HG02642 (cell line): ENCODE data around the gene GALNTL6.

Source experiments
- ATAC-seq: cut with Tn5 transposase; IDR thresholded peaks from one replicate; pipeline ENCODE4 v1.9.1; 2021; ENCODE audit warnings: mild to moderate bottlenecking; ENCODE audit not compliant: unreplicated experiment, poor library complexity

Gene GALNTL6

DNA sequence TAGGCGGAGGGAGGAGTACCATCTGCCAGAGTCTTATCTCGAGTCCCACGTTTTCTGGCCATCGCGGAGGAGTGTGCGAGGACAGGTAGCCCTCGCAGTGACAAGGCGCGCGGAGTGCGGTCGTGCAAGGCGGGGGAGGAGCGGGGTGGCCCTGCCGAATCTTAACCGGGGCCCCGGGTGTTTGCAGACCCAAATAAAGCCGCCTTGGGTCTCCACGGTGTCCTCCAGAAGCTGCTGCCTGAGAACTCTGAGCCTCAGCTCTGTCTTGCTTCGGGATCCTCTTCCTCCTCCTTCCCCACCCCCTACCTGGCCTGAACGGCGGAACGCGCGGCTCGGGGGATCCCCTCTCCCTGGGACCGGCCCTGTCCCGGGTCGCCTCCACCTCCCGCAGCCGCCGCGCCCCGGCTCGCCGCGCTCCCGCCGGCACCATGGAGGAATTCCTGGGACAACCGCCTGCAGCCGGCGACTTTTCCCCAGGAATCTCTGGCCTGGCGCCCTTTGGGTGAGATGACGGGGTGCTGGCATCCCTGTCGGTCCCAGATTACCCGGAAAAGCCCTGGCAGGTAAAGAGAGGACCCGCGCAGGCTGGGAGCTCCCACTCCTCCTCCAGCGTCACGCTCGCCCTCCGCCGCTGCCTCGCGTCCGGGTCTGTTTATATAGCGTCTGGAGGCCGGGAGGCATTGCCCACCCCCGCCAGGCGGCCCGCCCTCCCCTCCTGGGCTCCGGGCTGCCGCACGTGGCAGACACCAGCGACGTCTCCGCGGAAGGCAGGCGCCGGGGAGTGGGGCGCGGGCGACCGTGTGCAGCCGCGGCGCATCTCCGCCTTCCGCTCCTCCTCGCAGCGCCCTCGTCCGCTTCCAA, at the start of gene GALNTL6:
GALNTL6 (plus strand) TSS at position 740 of the 861 bp plus-strand sequence.
- peak; percentile 63 for ATAC-seq

DNA sequence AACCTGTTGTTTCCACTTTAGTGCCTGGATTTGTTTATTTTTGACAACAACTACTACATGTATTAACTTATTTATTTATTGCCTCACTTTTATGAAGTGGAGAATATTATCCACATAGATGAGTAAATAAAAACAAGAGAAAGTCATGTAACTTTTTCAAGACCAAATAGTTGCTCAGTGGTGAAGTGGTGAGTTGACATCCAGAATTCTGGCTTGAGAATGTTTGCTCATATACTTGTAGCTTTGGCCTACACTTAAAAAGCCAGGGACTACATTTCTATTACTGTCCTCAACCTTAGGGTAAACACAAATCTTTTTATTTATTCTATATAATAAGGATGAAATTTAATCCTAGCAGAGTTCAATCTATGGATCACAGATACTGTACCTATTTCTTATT, 47.7 kb upstream of the GALNTL6 start:
- no peak for ATAC-seq

DNA sequence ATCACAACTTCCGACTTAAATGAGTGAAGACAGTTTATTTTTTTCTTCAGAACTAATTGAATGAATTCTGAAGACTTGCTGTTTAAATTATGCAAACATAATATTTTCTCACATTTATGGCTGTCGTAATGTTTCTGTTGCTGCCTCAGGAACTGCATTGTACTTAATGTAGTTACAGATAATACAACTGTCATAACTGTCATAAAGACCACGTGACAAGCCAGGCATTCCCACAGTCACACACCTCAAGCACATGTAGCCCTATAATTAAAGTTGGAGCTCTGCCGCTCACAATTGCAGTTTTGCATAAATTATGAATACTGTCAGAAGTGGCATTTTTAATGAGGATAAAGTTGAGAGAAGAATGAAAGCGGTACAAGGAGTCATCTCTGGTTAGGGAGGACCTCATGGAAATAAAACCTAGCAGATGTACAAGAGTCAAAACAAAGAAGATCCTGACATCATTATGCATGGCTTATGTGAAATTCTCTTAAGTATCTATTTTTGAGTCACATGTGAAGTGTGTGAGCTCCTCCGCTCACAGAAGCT, 38.5 kb upstream of the GALNTL6 start:
- no peak for ATAC-seq

DNA sequence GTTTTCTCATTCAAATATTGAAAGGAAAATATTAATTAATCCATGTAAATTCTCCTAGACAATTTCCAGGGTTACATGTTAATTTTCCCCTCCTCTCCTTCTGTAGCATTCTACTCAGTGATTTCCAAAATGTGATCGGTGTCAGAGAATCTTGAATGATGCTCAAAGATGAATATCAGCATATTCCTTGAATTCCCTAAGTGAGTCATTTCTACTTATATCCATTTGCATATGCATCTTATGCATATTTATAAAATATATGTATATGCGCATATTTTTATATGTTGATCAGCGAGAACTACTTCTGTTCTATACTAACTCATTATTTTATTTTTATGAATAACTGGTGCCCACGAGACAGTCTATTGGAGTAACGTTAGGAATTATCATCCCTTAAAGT, 33.9 kb upstream of the GALNTL6 start:
- no peak for ATAC-seq

DNA sequence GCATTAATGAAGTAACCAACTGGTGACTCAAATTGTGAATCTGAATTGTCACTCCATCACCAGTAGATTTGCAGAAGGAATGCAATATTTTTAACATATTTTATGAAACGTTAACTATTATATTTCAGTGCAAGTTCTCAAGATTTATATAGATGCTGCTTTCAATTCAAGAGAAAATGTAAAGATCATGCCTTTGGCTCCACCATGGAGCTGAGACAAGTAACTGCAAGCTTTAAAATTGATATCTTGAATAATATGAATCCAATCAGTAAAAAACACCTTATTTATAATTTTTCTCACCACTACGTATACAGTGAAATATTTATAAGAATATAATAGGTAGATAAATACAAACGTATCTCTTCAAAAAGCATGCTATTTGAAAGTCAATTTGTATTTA, 27.8 kb upstream of the GALNTL6 start:
- ATAC-seq, result no peak

DNA sequence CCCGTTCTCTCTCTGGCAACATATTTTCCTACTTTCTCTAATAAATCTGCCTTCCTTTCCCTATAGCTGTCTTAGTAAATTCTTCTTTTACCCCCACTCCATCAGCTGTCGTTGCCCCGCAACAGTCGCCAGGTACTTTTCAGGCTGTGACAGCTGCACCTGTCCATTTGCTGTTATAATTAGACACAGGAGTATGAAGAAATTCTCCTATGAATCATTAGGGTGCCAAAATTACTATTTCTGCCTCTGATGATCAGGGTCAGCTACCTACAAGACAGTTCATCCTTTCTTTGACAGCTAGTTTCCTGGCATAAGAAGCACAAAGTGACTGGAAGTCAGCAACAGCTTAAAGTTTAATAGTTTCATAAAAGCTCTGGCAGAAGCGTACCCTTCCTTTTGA, 19.5 kb upstream of the GALNTL6 start:
- no peak for ATAC-seq

DNA sequence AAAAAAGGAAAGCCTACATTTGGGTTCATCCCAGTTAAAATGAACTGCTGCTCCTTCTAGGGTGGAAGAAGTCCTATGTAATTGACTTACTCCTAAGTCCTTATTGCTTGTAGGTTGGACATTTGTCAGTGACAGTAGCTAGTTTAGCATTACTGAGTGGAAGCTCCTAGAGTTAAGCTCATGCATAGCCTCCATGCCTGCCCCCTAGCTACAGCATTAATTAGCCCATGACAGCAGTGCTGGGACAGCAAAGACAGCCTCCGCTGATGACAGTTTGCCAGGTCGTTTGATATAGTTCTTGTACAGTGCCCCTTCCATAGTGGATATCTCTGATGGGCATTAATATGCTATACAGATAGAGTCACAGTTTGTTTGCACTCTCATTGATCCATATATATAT, 18.7 kb upstream of the GALNTL6 start:
- ATAC-seq, result no peak

DNA sequence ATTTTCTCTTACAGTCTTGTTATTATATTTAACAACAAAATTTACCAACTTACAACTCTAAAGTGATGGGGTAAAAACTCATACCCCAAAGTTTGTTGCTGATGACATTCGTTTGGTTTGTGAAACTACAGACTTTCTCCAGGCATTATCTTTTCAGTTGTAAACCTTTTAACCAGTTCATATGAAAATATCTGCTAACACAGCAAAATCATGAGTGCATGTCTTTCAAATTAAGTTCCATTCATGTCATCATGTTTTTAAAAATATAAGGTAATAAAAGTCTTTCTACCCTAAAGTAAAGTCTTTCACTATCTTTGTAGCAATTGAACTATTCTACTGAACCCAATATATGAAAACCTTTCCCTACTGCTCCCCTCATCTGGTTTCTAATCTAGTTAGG, 3.4 kb upstream of the GALNTL6 start:
- no peak for ATAC-seq

DNA sequence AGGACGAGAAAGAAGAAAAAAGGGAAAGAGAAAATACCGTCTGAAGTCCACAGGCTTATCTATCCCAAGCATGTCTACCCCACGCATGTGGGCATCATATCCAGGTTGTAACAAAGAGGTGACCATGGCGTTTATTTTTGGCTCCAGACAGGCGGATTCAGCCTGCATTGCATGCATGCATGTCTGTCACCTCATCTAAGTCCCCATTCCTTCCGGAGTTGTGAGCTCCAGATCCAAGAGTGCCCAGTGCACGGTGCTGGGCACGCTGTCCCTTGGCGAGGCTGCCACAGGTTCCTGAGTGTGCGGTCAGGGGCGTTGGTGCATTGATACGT, 905 bp upstream of the GALNTL6 start:
- ATAC-seq, result no peak

DNA sequence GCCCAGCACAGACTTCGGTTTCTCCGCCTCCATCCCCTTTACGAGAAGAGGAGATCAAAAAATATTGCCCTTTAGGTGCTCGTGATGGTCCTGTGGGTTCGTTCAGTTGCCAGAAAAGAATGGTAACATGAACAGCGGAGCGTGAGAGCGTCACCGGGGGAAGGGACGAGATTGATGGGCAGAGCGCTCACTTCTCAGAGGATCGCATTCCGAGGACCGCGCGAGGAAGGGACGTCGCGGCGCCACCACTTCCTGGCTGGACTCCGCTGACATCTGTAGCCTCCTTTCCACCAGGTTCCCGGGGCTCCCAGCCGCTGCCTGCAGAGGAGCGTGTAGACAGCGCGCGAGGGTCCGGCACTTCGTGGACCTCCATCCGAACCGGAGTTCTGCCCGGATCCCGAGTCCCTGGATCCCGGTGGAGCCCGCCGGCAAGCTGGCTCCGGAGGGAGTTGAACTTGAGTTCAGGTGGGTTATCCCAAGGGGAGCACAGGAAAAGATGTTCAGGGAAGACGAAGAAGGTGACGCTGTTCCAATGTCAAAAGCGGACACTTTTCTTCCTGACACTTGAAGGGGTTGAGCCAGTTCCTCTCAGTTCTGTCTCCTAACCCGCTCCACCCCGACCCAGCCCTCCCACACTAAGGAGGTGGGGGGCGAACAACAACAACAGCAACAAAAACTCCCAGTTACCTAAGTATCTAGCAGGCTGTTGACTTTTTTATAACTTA, 484 bp downstream of the GALNTL6 start:
- ATAC-seq, result peak; percentile 32

DNA sequence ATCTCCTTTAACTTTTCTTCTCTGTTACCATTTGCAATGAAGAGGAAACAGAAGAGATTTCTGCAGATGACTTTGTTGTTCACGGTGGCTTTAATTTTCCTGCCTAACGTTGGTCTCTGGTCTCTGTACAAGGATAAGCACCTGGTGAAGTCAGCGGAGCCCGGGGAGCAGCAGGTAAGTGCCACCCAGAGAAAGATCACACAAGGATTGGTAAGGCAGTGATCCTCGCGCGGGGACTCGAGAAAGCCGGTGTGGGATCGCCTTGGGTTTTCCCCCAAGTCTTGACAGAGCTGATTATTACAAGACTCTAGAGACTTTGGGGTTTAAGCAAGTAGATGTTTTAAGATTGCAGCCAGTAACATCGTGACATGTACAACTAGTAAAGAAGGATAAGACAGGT, 1.3 kb downstream of the GALNTL6 start:
- no peak for ATAC-seq

DNA sequence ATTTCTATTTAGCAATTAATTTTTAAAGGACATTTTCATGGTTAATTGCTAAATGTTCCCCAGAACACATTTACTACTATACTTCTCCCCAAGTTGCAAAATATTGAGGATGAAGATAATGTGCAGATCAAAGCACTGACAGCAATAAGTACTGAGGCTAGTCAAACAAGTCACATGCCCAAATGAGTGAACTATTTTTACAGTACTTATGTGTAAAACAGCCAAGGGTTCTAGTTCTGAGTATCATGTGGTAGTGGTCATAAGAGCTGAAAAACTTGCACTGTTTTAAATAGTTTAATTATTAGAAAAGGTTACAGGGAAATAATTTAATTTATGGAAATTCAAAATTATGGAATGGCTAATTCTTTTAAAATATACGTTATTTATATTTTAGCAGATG, 3.8 kb downstream of the GALNTL6 start:
- ATAC-seq, result no peak

DNA sequence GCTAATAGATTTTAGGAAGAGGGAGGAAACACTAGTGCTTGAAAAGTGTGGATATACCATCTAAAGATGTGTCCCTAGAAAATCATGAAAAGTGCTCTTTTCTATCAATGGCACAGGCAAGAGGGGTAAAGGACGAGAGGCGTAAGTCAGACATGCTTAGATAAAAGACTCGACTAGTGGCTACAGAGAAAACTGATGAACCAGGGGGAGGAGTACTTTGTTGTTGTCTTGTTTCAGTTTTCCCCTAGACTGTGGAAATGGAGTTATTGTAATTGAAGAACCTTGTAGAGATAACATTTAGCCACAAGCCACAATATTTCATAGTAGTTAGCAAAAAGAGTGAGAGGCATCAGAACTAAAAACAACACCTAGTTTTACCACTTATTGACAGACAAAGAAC, 21.4 kb downstream of the GALNTL6 start:
- ATAC-seq, result no peak

DNA sequence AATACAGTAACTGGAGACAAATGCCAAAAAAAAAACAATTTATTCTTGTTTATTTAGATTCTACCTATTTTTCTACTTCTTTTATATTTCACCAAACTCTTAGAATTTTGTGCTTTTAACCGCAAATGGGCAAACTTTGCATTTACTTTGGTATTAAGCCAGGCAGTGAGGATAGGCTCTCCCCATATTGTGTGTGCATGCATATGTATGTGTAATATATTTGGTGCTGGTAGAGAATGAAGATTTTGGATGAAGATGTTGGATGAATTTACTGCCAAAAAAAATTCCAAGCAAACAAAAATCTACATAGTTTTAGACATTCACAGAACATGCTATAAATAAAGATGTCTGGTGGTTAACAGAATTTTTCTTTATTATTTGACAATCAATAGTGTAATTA, 30.3 kb downstream of the GALNTL6 start:
- no peak for ATAC-seq

DNA sequence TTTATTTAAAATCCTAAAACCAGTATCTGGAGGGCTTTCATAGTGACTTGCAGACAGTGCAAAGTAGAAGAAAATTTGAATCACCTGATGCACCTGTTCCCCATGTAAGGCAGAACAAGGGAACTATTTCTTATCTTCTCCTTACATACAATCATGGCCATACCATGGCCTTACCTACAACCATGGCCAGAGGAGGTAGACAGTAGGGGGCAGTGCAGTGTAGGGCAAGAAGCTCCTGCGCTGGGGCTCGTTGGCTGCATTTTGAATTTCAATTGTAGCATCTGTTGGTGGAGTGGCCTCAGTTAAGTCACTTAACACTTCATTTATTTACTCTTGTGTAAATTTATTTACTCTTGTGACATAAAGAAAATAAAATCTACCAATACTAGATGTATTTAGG, 33.0 kb downstream of the GALNTL6 start:
- peak; percentile 81 for ATAC-seq

DNA sequence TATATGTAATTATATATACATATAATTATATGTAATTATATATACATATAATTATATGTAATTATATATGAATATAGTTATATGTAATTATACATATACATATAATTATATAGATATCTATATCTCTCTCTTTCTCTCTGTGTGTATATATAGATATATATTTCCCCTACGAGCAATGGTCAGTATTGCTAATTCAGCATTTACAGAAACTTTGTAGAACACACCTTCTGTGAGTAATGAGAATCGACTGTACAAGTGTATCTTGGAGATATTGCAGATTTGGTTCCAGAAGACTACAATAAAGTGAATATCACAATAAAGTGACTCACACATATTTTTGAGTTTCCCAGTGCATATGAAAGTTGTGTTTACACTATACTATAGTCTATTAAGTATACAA, 33.7 kb downstream of the GALNTL6 start:
- ATAC-seq, result no peak

DNA sequence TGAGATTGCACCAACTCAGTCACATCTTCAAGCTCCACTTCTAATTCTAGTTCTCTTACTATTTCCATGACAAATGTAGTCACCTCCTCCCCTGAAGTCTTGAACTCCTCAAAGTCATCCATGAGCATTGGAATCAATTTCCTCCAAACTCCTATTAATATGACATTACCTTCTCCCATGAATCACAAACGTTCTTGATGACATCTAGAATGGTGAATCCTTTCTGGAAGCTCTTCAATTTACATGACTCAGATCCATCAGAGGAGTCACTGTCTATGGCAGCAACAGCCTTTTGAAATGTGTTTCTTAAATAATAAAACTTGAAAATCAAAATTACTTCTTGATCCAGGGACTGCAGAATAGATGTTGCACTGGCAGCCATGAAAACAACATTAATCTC, 34.5 kb downstream of the GALNTL6 start:
- ATAC-seq, result no peak

DNA sequence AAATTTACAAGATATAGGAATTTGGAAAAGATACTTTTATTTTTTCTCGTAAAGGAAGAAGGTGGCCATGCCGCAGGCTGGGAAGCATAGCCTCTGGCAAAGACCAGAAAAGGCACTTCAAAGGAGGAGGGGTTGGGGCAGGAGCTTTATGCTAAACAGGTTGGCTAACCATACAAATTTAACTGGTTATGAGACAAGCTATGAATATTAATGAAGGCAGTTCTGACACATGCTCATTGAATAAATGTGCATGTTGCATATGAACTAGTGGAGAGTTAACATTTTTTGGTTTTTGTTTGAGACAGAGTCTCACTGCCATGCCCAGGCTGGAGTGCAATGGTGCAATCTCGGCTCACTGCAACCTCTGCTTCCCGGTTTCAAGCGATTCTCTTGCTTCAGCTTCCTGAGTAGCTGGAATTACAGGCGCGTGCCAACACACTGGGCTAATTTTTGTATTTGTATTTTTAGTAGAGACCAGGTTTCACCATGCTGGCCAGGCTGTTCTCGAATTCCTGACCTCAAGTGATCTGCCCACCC, 36.5 kb downstream of the GALNTL6 start:
- no peak for ATAC-seq

DNA sequence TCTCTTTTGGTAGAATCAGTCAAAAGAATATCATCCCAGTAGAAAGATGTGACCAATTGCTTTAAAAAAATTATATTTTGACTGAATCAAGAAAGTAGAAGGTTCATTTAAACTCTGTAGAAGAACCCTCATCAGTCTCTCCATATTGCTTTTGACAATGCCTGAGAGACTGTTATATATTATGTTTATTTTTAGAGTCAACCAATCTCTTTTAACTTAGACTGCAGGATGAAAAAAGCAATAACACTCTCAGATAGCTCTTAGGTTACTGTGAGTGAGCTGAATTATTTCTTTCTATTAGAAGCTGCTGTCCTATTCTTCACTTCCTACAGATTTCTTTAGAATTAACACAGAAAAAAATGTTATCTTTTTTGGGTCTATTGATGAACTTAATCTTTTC, 38.1 kb downstream of the GALNTL6 start:
- no peak for ATAC-seq

DNA sequence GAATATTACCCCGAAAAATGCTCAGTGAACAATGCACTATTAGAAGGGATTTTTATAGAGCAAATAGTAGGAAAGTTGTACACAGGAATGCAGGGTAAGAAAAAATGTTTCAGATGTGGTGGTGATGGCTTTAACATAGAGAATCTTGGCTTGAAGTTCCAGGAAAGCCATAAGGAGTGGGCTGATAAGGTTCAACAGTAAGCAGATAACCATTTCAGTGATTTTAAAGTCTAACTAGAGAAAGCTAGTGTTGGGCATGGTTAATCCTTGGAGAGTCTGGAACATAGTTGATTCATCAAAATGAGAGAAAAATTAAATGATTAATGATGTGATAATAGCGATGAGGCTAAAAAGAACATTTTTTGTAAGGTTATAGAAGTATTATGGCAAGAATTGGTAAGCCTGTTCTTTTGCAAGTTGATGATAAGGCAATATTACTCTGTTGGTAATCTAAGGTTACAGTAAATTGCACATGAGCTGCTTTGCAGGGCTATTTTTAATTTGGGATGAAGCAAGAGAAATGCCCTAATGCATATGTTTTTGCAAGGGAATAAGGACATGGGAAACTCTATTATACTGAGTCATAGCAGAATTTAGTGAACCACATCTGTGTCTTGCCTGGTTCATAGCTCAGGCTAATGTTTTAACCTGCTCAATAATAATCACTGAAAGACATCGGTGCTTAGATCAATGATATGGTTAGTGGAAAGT, 44.3 kb downstream of the GALNTL6 start:
- ATAC-seq, result no peak

DNA sequence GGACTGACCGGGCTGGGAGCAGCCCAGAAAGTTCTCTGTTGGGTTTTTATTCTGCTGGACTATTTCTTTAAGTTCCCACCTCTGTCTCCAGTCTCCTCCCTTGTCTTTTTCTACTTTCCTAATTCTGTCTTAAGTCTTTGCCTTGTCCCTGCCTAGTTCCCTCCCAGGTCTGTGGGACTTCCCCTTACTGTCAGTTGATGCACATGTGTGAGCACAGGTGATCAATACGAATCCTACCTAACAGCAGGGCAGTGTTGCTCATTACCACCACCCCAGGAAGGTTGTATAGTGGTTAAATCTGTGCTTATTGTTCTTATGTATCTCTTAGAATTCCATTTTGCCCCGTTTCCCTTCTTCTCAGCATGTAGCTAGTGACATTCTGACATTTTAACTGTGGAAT, 62.1 kb downstream of the GALNTL6 start:
- ATAC-seq, result no peak
